ENCODE results near the gene TUBG2. TPM values are rescaled to one million over a fixed set of nuclear protein-coding genes. Genes with fewer than 3 reads are reported as not detected.
"Not testable (repeated sequence)": the region's sequence is repeated elsewhere in the genome, so short reads cannot be mapped to it uniquely, and the experiment has no call there.

The TUBG2 gene
- total RNA-seq, 1 experiment from 2014 or later = 20.9 TPM

- ChIA-PET CTCF (interaction anchor here (1.3 to 2.3 kb wide), 3 partner anchors 9 to 62 kb away, joined by 4 to 11 read pairs (median 7); partner anchors contain the start of genes RETREG3 and TUBG1), POLR2A (interaction anchor here (1.3 to 1.9 kb wide), 2 partner anchors 9 to 61 kb away, joined by 3 to 8 read pairs; partner anchors contain the start of genes RETREG3 and TUBG1), RAD21 (ENCODE audit: low non-redundant PET in 1 of 2, low total read pairs in 2 of 2, uncharacterized antibody in 2 of 2, unreplicated experiment in 2 of 2) (interaction anchor here in 1 of 2 experiments (1.4 kb wide), 1 partner anchor 60 kb away, joined by 3 read pairs; no protein-coding TSS in a partner anchor)
- Histone ChIP-seq H3K79me2 (ENCODE audit: insufficient read depth, low read length) (no peaks in the 10 kb centered on the region), H3K27ac (ENCODE audit: low read depth, low read length) (peak overlapping the region; percentile 10; the same call in 1 of the 2 replicates), H2AFZ (ENCODE audit: low read depth, low read length, poor library complexity, severe bottlenecking) (no peak overlapping the region), H3K9me3 (ENCODE audit: control insufficient read depth in 1 of 2, insufficient read depth in 1 of 2, low read depth in 1 of 2, low read length in 2 of 2) (no peaks in the 10 kb centered on the region), H3K9ac (ENCODE audit: low read length) (no peak overlapping the region), H3K4me2 (ENCODE audit: low read length) (peak overlapping the region; percentile 31; the same call in 1 of the 2 replicates), H3K4me3 (replicated peaks in 1 of 2; ENCODE audit: low read depth in 1 of 2, low read length in 2 of 2) (no peak overlapping the region), H3K4me1 (ENCODE audit: control insufficient read depth in 1 of 2, insufficient read depth in 2 of 2, low read length in 2 of 2) (peaks cover 15 to 27% of the 10 kb centered on the region in 2 experiments), H3K36me3 (ENCODE audit: control insufficient read depth in 1 of 2, insufficient read depth in 2 of 2, low read length in 2 of 2) (peaks cover 16 to 21% of the 10 kb centered on the region in 2 experiments), H4K20me1 (ENCODE audit: insufficient read depth) (no peaks in the 10 kb centered on the region), H3K9me2 (ENCODE audit: insufficient read depth) (no peaks in the 10 kb centered on the region), H3K27me3 (ENCODE audit: insufficient read depth, low read length) (no peaks in the 10 kb centered on the region)
- ATAC-seq (peak; percentile 87), DNase-seq (ENCODE audit: low read depth, low spot score) (no peak)
- TF ChIP-seq SIN3A (IDR thresholded peaks at IDR 0.05; ENCODE audit: low read depth) (no peak), CTCF (IDR thresholded peaks at IDR 0.05 in 2 of 3, conservative IDR thresholded peaks at IDR 0.05 in 1 of 3; ENCODE audit: borderline replicate concordance in 1 of 3, insufficient read depth in 1 of 3, low read depth in 2 of 3, low read length in 2 of 3) (peak; percentile 36 to 95 (median 38)), EGR1 (IDR thresholded peaks at IDR 0.05; ENCODE audit: low read depth) (no peak), ZNF274 (IDR thresholded peaks at IDR 0.05; ENCODE audit: low read depth, low read length) (no peak), POLR2AphosphoS5 (IDR thresholded peaks at IDR 0.05; ENCODE audit: low read depth, low read length) (peak; percentile 18; the same call in 1 of the 2 replicates), EZH2phosphoT487 (IDR thresholded peaks at IDR 0.05; ENCODE audit: borderline replicate concordance) (no peak), CBX3 (IDR thresholded peaks at IDR 0.05; ENCODE audit: low read depth) (no peak), EZH2 (IDR thresholded peaks at IDR 0.05) (no peak), ZBTB33 (IDR thresholded peaks at IDR 0.05; ENCODE audit: extremely low read depth, insufficient replicate concordance, low read length) (no peak), RAD21 (IDR thresholded peaks at IDR 0.05; ENCODE audit: low read depth) (peak; percentile 72)
- TF ChIP-seq, protein P1, sequence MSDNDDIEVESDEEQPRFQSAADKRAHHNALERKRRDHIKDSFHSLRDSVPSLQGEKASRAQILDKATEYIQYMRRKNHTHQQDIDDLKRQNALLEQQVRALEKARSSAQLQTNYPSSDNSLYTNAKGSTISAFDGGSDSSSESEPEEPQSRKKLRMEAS (IDR thresholded peaks at IDR 0.05) = no peak
- intact Hi-C loops (cut with micrococcal nuclease) = no loop called here
- BruUV-seq (replicated peaks) = no TSS peak
Measured at GRCh38 chr17:42618442-42619150, 40.5 kb upstream of the TUBG2 start.

DNA sequence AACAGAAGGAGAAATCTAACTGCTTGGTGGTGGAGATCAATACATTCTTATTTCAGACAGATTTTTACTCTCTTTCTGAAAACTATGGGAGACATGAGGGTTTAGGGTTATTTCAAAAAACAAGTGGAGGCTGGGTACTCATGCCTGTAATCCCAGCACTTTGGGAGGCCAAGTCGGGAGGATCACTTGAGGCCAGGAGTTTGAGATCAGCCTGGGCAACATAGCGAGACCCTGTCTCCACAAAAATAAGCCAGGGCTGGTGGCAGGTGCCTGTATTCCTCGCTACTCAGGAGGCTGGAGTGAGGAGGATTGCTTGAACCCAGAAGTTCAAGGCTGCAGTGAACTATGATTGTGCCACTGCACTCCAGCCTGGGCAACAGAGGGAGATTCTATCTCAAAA lies 37.1 kb upstream of the TUBG2 start:
- H3K9ac ChIP-seq (ENCODE audit: low read length); H2AFZ ChIP-seq (ENCODE audit: low read depth, low read length, poor library complexity, severe bottlenecking); H3K4me3 ChIP-seq (replicated peaks in 1 of 2; ENCODE audit: low read depth in 1 of 2, low read length in 2 of 2); ATAC-seq; RAD21 ChIA-PET (ENCODE audit: low non-redundant PET in 1 of 2, low total read pairs in 2 of 2, uncharacterized antibody in 2 of 2, unreplicated experiment in 2 of 2); H3K27ac ChIP-seq (ENCODE audit: low read depth, low read length); CTCF ChIA-PET; H3K4me2 ChIP-seq (ENCODE audit: low read length); BruUV-seq (replicated peaks); H3K79me2 ChIP-seq (ENCODE audit: insufficient read depth, low read length); H3K9me3 ChIP-seq (ENCODE audit: control insufficient read depth in 1 of 2, insufficient read depth in 1 of 2, low read depth in 1 of 2, low read length in 2 of 2); H3K36me3 ChIP-seq (ENCODE audit: control insufficient read depth in 1 of 2, insufficient read depth in 2 of 2, low read length in 2 of 2); H4K20me1 ChIP-seq (ENCODE audit: insufficient read depth); H3K27me3 ChIP-seq (ENCODE audit: insufficient read depth, low read length); DNase-seq (ENCODE audit: low read depth, low spot score); H3K9me2 ChIP-seq (ENCODE audit: insufficient read depth); POLR2A ChIA-PET: not testable (repeated sequence)
- intact Hi-C loops (cut with micrococcal nuclease) = loop anchor here (5.0 kb wide), 2 partner anchors 35 to 55 kb away; partner anchors contain the start of genes PLEKHH3 and TUBG2
- peaks cover 25 to 41% of the 10 kb centered on the region in 2 experiments for H3K4me1 ChIP-seq (ENCODE audit: control insufficient read depth in 1 of 2, insufficient read depth in 2 of 2, low read length in 2 of 2)
